Liver (tissue), 3 donors: ENCODE results near the gene TOLLIP.

Experiments used
- GABPA ChIP-seq, 2 donors: IDR thresholded peaks in 1 of 2; conservative IDR thresholded peaks in 1 of 2; 2 replicates each; pipeline ENCODE4 v1.6.1; 2016; ENCODE audit warnings: antibody characterized with exemption in 2 of 2, mild to moderate bottlenecking in 1 of 2, moderate library complexity in 1 of 2
- JUND ChIP-seq, 2 donors: IDR thresholded peaks; 2 replicates each; pipeline ENCODE4 v1.6.1; 2016; ENCODE audit warnings: antibody characterized with exemption in 2 of 2
- RXRA ChIP-seq, 2 donors: IDR thresholded peaks; 2 replicates each; pipeline ENCODE4 v1.6.1; 2017 to 2018; ENCODE audit warnings: antibody characterized with exemption in 2 of 2, mild to moderate bottlenecking in 1 of 2
- SP1 ChIP-seq: IDR thresholded peaks from 2 replicates; pipeline ENCODE4 v1.6.1; 2018; ENCODE audit warnings: antibody characterized with exemption, mild to moderate bottlenecking
- YY1 ChIP-seq: IDR thresholded peaks from 2 replicates; pipeline ENCODE4 v1.6.1; 2016; ENCODE audit warnings: antibody characterized with exemption, mild to moderate bottlenecking
- TF ChIP-seq, protein P1 (sequence below): fragments of 150-350 bp; IDR thresholded peaks from 2 replicates; pipeline ENCODE4 v1.5.1; 2017; ENCODE audit warnings: improper control_type of control experiment, low read depth, low read length; ENCODE audit not compliant: missing input control
- TF ChIP-seq, protein P2 (sequence below): IDR thresholded peaks from 2 replicates; pipeline ENCODE4 v1.6.1; 2016; ENCODE audit warnings: antibody characterized with exemption, mild to moderate bottlenecking
- TF ChIP-seq, protein P3 (sequence below): IDR thresholded peaks from 2 replicates; pipeline ENCODE4 v1.6.1; 2016; ENCODE audit warnings: antibody characterized with exemption
- donor health status: healthy.
- donor health status: healthy.

DNA sequence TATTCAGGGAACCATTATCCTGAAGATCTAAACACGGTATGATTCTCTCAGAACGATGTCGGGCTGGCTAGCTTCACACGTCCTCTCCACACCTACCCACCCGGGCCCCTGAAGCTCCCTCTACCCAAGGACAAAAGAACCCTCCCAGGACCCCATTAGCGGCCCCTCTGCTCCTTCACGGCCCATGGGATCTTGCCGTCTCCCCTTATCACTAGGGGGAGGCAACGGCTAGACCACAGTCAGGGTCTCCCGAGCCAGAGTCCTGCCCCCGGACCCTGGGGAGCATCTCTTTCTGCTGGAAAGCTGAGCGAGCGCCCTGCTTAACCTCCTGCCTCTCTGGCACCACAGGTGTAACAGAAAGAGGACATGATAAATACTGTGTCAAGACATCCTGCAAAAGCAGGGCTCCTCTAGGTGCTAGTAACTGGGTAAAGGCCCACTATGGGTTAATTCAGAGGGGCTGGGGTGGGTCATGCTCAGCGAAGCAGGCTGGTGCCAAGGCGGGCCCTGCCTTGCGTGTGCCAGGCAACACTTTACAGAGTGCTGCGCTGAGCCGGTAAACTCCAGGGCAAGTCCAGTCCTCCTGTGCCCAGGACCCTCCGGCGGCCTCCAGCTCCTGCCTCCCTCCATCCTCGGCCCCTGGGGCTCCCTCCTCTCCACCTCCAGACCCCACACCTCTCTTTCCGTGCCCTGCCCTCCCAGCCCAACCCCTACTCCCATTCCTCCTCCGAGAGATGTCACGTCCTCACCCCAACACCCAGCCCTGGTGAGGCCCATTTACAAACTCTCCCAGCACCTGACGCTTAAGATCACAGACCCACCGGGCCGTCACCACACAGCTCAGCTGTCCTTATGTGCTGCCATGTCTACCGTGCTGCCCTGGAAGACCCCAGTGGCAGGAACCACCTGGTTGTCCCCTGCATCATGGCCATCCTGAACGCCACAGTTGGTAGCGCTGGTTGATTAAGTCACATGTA is 3.0 kb downstream of the TOLLIP start:
- TF ChIP-seq SP1 (no peak), RXRA (IDR thresholded peaks at IDR 0.05) (no peak), JUND (IDR thresholded peaks at IDR 0.05) (no peak), GABPA (IDR thresholded peaks at IDR 0.05 in 1 of 2, conservative IDR thresholded peaks at IDR 0.05 in 1 of 2) (no peak), YY1 (no peak)
- TF ChIP-seq, protein P1, sequence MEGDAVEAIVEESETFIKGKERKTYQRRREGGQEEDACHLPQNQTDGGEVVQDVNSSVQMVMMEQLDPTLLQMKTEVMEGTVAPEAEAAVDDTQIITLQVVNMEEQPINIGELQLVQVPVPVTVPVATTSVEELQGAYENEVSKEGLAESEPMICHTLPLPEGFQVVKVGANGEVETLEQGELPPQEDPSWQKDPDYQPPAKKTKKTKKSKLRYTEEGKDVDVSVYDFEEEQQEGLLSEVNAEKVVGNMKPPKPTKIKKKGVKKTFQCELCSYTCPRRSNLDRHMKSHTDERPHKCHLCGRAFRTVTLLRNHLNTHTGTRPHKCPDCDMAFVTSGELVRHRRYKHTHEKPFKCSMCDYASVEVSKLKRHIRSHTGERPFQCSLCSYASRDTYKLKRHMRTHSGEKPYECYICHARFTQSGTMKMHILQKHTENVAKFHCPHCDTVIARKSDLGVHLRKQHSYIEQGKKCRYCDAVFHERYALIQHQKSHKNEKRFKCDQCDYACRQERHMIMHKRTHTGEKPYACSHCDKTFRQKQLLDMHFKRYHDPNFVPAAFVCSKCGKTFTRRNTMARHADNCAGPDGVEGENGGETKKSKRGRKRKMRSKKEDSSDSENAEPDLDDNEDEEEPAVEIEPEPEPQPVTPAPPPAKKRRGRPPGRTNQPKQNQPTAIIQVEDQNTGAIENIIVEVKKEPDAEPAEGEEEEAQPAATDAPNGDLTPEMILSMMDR = no peak
- TF ChIP-seq, protein P2, sequence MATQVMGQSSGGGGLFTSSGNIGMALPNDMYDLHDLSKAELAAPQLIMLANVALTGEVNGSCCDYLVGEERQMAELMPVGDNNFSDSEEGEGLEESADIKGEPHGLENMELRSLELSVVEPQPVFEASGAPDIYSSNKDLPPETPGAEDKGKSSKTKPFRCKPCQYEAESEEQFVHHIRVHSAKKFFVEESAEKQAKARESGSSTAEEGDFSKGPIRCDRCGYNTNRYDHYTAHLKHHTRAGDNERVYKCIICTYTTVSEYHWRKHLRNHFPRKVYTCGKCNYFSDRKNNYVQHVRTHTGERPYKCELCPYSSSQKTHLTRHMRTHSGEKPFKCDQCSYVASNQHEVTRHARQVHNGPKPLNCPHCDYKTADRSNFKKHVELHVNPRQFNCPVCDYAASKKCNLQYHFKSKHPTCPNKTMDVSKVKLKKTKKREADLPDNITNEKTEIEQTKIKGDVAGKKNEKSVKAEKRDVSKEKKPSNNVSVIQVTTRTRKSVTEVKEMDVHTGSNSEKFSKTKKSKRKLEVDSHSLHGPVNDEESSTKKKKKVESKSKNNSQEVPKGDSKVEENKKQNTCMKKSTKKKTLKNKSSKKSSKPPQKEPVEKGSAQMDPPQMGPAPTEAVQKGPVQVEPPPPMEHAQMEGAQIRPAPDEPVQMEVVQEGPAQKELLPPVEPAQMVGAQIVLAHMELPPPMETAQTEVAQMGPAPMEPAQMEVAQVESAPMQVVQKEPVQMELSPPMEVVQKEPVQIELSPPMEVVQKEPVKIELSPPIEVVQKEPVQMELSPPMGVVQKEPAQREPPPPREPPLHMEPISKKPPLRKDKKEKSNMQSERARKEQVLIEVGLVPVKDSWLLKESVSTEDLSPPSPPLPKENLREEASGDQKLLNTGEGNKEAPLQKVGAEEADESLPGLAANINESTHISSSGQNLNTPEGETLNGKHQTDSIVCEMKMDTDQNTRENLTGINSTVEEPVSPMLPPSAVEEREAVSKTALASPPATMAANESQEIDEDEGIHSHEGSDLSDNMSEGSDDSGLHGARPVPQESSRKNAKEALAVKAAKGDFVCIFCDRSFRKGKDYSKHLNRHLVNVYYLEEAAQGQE = no peak
- TF ChIP-seq, protein P3, sequence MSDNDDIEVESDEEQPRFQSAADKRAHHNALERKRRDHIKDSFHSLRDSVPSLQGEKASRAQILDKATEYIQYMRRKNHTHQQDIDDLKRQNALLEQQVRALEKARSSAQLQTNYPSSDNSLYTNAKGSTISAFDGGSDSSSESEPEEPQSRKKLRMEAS = no peak
